ENCODE measurements around the gene INO80. TPM values are rescaled to one million over a fixed set of nuclear protein-coding genes. Genes with fewer than 3 reads are reported as not detected.

The INO80 gene
- total and polyA plus RNA-seq, 2 donors (not counting 3 experiments of a cell fraction or from before 2014, with no cell fraction given): 5.7 to 29.1 TPM

DNA sequence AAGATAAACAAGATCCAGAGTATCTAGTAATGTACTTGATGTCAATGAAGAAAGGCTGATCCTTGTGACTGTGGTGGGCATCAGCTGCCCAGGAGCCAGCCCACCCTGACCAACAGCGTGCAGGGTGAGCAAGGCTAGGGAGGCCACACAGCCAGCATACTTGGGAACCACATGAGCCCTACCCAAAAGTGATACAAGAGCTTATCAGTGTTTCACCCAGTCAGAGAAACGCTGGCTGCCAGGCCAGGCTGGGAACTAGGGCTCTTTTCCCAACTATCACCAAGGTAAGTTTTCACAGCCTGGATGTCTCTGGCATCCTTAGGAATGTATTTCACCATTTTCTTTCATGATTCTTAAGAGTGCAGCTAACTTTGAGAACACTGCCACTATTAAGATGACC lies 137.9 kb downstream of the INO80 start:
- TF ChIP-seq POLR2A (IDR thresholded peaks at IDR 0.05; ENCODE audit: low read depth, low read length) (no peak), JUN (IDR thresholded peaks at IDR 0.05; ENCODE audit: borderline replicate concordance, insufficient read depth, insufficient read length, low read depth) (no peak), MYC (IDR thresholded peaks at IDR 0.05; ENCODE audit: low read depth, low read length) (no peak), GATA2 (IDR thresholded peaks at IDR 0.05; ENCODE audit: insufficient read depth, insufficient read length, low read depth, low read length) (no peak)
- TF ChIP-seq, protein P1, sequence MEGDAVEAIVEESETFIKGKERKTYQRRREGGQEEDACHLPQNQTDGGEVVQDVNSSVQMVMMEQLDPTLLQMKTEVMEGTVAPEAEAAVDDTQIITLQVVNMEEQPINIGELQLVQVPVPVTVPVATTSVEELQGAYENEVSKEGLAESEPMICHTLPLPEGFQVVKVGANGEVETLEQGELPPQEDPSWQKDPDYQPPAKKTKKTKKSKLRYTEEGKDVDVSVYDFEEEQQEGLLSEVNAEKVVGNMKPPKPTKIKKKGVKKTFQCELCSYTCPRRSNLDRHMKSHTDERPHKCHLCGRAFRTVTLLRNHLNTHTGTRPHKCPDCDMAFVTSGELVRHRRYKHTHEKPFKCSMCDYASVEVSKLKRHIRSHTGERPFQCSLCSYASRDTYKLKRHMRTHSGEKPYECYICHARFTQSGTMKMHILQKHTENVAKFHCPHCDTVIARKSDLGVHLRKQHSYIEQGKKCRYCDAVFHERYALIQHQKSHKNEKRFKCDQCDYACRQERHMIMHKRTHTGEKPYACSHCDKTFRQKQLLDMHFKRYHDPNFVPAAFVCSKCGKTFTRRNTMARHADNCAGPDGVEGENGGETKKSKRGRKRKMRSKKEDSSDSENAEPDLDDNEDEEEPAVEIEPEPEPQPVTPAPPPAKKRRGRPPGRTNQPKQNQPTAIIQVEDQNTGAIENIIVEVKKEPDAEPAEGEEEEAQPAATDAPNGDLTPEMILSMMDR (IDR thresholded peaks at IDR 0.05; ENCODE audit: extremely low read depth in 1 of 2, insufficient read depth in 1 of 2, low read depth in 1 of 2, low read length in 2 of 2): no peak
- H3K9me3 ChIP-seq (replicated peaks; ENCODE audit: control insufficient read depth, insufficient read depth, low read length): no peaks in the 10 kb centered on the region
- H3K4me1 ChIP-seq (ENCODE audit: control insufficient read depth, extremely low read depth, insufficient read depth, low read length): peaks cover 27% of the 10 kb centered on the region
- no peak overlapping the region for H3K4me2 ChIP-seq (ENCODE audit: insufficient read depth, low read length)
- FAIRE-seq (no peak), DNase-seq (ENCODE audit: low read depth, low spot score) (no peak)
- dilution Hi-C loops (cut with MboI; ENCODE audit: extremely low pct_ligation_motif_present, low sequenced_read_pairs) (no loop called here), intact Hi-C loops (cut with micrococcal nuclease) (no loop called here)
- H2AFZ ChIP-seq (ENCODE audit: low read depth, low read length): no peak overlapping the region
- POLR2A ChIA-PET: no interaction called here
- no peak overlapping the region for H3K9ac ChIP-seq (replicated peaks; ENCODE audit: extremely low read depth, insufficient read depth, low read length)
- H3K9me1 ChIP-seq (replicated peaks; ENCODE audit: control insufficient read depth, extremely low read depth, insufficient read depth, low read length): no peaks in the 10 kb centered on the region
- no peak overlapping the region for H3K27ac ChIP-seq (ENCODE audit: insufficient read depth, low read depth, low read length)
- CTCF ChIA-PET: interaction anchor here (0.8 to 3.1 kb wide), 3 partner anchors 36 to 72 kb away, joined by 3 to 8 read pairs (median 4); no protein-coding TSS in a partner anchor
- no peaks in the 10 kb centered on the region for H3K79me2 ChIP-seq (ENCODE audit: control insufficient read depth, insufficient read depth, low read length)
- no peaks in the 10 kb centered on the region for H4K20me1 ChIP-seq (replicated peaks; ENCODE audit: control insufficient read depth, extremely low read depth, insufficient read depth, low read length)
- no TSS peak for BruUV-seq (replicated peaks)
- no peak overlapping the region for H3K4me3 ChIP-seq (replicated peaks in 1 of 3; ENCODE audit: insufficient read depth in 1 of 3, low read depth in 1 of 3, low read length in 3 of 3)
- H3K36me3 ChIP-seq (ENCODE audit: control insufficient read depth in 2 of 2, extremely low read depth in 1 of 2, insufficient read depth in 2 of 2, low read length in 2 of 2): peaks cover 13 to 29% of the 10 kb centered on the region in 2 experiments
- H3K27me3 ChIP-seq (ENCODE audit: control insufficient read depth in 2 of 2, insufficient read depth in 2 of 2, low read length in 2 of 2): no peaks in the 10 kb centered on the region

DNA sequence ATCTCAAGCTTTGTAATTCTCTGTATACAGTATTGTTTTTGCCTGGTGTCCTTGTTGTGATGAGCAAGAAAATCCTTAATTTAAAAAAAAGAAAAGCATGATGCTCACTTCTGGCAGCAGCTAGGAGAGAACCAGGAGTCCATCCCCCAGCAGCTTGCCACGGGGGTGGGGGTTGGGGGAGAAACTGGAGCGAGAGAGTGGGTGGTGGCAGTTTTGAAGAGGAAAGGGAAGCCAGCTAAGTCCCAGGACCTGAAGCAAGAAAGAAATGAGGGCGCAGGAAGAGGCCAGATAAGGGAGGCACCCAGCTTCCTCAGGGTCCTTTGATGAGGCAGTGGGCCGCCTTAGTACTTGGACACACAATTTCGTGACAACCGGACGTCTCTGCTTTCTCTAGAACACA lies 139.3 kb downstream of the INO80 start:
- DNase-seq (ENCODE audit: low read depth, low spot score): no peak
- no peak overlapping the region for H3K9ac ChIP-seq (replicated peaks; ENCODE audit: extremely low read depth, insufficient read depth, low read length)
- no peak overlapping the region for H3K4me3 ChIP-seq (replicated peaks in 1 of 3; ENCODE audit: insufficient read depth in 1 of 3, low read depth in 1 of 3, low read length in 3 of 3)
- BruUV-seq (replicated peaks): no TSS peak
- H3K27ac ChIP-seq (ENCODE audit: insufficient read depth, low read depth, low read length): no peak overlapping the region
- CTCF ChIA-PET: interaction anchor here (1.4 to 5.6 kb wide), 4 partner anchors 35 to 46 kb away, joined by 3 to 31 read pairs (median 6); no protein-coding TSS in a partner anchor
- H3K9me1 ChIP-seq (replicated peaks; ENCODE audit: control insufficient read depth, extremely low read depth, insufficient read depth, low read length): no peaks in the 10 kb centered on the region
- peaks cover 13 to 29% of the 10 kb centered on the region in 2 experiments for H3K36me3 ChIP-seq (ENCODE audit: control insufficient read depth in 2 of 2, extremely low read depth in 1 of 2, insufficient read depth in 2 of 2, low read length in 2 of 2)
- H3K4me1 ChIP-seq (ENCODE audit: control insufficient read depth, extremely low read depth, insufficient read depth, low read length): peaks cover 13% of the 10 kb centered on the region
- dilution Hi-C loops (cut with MboI; ENCODE audit: extremely low pct_ligation_motif_present, low sequenced_read_pairs): no loop called here
- TF ChIP-seq MYC (IDR thresholded peaks at IDR 0.05; ENCODE audit: low read depth, low read length) (no peak), FOS (IDR thresholded peaks at IDR 0.05; ENCODE audit: borderline replicate concordance, insufficient read depth, low read length) (no peak), JUN (IDR thresholded peaks at IDR 0.05; ENCODE audit: borderline replicate concordance, insufficient read depth, insufficient read length, low read depth) (no peak), EZH2 (IDR thresholded peaks at IDR 0.05; ENCODE audit: borderline replicate concordance, low read depth, low read length, severe bottlenecking) (no peak), GATA2 (IDR thresholded peaks at IDR 0.05; ENCODE audit: insufficient read depth, insufficient read length, low read depth, low read length) (no peak), POLR2A (IDR thresholded peaks at IDR 0.05; ENCODE audit: low read depth, low read length) (no peak), POLR2AphosphoS5 (IDR thresholded peaks at IDR 0.05; ENCODE audit: insufficient read depth, low read depth, low read length) (no peak)
- TF ChIP-seq, protein P1 (IDR thresholded peaks at IDR 0.05; ENCODE audit: extremely low read depth in 1 of 2, insufficient read depth in 1 of 2, low read depth in 1 of 2, low read length in 2 of 2): no peak
- TF ChIP-seq, protein P2, sequence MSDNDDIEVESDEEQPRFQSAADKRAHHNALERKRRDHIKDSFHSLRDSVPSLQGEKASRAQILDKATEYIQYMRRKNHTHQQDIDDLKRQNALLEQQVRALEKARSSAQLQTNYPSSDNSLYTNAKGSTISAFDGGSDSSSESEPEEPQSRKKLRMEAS (IDR thresholded peaks at IDR 0.05; ENCODE audit: insufficient read depth, insufficient read length): no peak
- no peaks in the 10 kb centered on the region for H3K79me2 ChIP-seq (ENCODE audit: control insufficient read depth, insufficient read depth, low read length)
- H3K27me3 ChIP-seq (ENCODE audit: control insufficient read depth in 2 of 2, insufficient read depth in 2 of 2, low read length in 2 of 2): no peaks in the 10 kb centered on the region
- POLR2A ChIA-PET: no interaction called here
- no peaks in the 10 kb centered on the region for H3K9me3 ChIP-seq (replicated peaks; ENCODE audit: control insufficient read depth, insufficient read depth, low read length)
- H4K20me1 ChIP-seq (replicated peaks; ENCODE audit: control insufficient read depth, extremely low read depth, insufficient read depth, low read length): no peaks in the 10 kb centered on the region
- intact Hi-C loops (cut with micrococcal nuclease): no loop called here
- no peak overlapping the region for H3K4me2 ChIP-seq (ENCODE audit: insufficient read depth, low read length)
- FAIRE-seq: no peak
- no peak overlapping the region for H2AFZ ChIP-seq (ENCODE audit: low read depth, low read length)

Data from endothelial cell of umbilical vein (primary cell).